Activated naive CD4-positive, alpha-beta T cell (primary cell): ENCODE results near the gene MYLK2.

Experiments used
- DNase-seq, 4 experiments: peaks; one replicate each; lab custom pipeline; 2025; lab: John Stamatoyannopoulos, UW

The MYLK2 gene

DNA sequence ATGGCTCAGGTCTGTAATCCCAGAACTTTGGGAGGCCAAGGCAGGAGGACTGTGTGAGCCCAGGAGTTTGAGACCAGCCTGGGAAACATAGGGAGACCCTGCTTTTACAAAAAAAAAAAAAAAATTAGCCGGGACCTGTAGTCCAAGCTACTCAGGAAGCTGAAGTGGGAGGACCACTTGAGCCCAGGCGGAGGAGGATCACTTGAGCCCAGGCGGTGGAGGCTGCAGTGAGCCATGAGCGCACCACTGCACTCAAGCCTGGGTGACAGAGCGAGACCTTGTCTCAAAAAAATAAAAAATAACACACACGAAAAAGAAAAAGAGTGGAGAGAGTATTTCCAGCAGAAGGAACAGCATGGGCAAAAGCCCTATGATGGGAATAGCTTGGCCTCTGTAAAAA is 53.2 kb downstream of the MYLK2 start:
- no peak for DNase-seq

- DNase-seq, result no peak
These were observed 56.5 kb downstream of the MYLK2 start for GRCh38 chr20:31875671-31876070.

GRCh38 chr20:31877684-31878083 is 58.5 kb downstream of the MYLK2 start:
- no peak for DNase-seq

GRCh38 chr20:31879143-31879987 is 60.2 kb downstream of the MYLK2 start:
- DNase-seq, result peak; percentile 53 to 63 (median 54)

- DNase-seq, result no peak
These were observed 62.8 kb downstream of the MYLK2 start for GRCh38 chr20:31881945-31882344.

- no peak for DNase-seq
These were observed 64.7 kb downstream of the MYLK2 start for GRCh38 chr20:31883829-31884228.
